Glutamatergic neuron (in vitro differentiated cells): ENCODE data around the gene AGRN. TPM values are rescaled to one million over a fixed set of nuclear protein-coding genes. Genes with fewer than 3 reads are reported as not detected.

ENCODE experiments used
- DNase-seq: peaks from one replicate; pipeline ENCODE4 v3.0.0; 2022
- H3K27ac Mint-ChIP-seq: one replicate; pipeline ENCODE4 v1.8.0; 2020; ENCODE audit warnings: mild to moderate bottlenecking, mixed read lengths, inconsistent platforms; ENCODE audit not compliant: unreplicated experiment
- H3K27me3 Mint-ChIP-seq: one replicate; pipeline ENCODE4 v1.8.0; 2020; ENCODE audit warnings: mild to moderate bottlenecking, moderate library complexity, mixed read lengths, inconsistent platforms; ENCODE audit not compliant: unreplicated experiment
- H3K36me3 Mint-ChIP-seq: one replicate; pipeline ENCODE4 v1.8.0; 2020; ENCODE audit warnings: mild to moderate bottlenecking, mixed read lengths, inconsistent platforms; ENCODE audit not compliant: unreplicated experiment
- H3K4me1 Mint-ChIP-seq: one replicate; pipeline ENCODE4 v1.8.0; 2020; ENCODE audit warnings: mild to moderate bottlenecking, low read depth, mixed read lengths, inconsistent platforms; ENCODE audit not compliant: unreplicated experiment
- H3K4me3 Mint-ChIP-seq: one replicate; pipeline ENCODE4 v1.8.0; 2020; ENCODE audit warnings: mild to moderate bottlenecking, mixed read lengths, inconsistent platforms; ENCODE audit not compliant: unreplicated experiment
- H3K9me3 Mint-ChIP-seq: one replicate; pipeline ENCODE4 v1.8.0; 2020; ENCODE audit warnings: mild to moderate bottlenecking, moderate library complexity, mixed read lengths, inconsistent platforms; ENCODE audit not compliant: unreplicated experiment
- total RNA-seq: library from RNA; stranded (reverse); fragmentation: NEBNext Ultra II Directional; extraction: Animal tissue kit (Norgen Biotek cat#: 25700); gene quantifications from one replicate; pipeline ENCODE4 v1.2.1, GENCODE V29; 2021; ENCODE audit not compliant: unreplicated experiment
- TF ChIP-seq, protein P1 (sequence below): fragments of 200-600 bp; sonication (generic); IDR thresholded peaks from one replicate; pipeline ENCODE4 v1.5.0; 2021; ENCODE audit not compliant: partially characterized antibody, unreplicated experiment

Gene AGRN
- total RNA-seq, 1 donor from 2014 or later: 914 TPM

DNA sequence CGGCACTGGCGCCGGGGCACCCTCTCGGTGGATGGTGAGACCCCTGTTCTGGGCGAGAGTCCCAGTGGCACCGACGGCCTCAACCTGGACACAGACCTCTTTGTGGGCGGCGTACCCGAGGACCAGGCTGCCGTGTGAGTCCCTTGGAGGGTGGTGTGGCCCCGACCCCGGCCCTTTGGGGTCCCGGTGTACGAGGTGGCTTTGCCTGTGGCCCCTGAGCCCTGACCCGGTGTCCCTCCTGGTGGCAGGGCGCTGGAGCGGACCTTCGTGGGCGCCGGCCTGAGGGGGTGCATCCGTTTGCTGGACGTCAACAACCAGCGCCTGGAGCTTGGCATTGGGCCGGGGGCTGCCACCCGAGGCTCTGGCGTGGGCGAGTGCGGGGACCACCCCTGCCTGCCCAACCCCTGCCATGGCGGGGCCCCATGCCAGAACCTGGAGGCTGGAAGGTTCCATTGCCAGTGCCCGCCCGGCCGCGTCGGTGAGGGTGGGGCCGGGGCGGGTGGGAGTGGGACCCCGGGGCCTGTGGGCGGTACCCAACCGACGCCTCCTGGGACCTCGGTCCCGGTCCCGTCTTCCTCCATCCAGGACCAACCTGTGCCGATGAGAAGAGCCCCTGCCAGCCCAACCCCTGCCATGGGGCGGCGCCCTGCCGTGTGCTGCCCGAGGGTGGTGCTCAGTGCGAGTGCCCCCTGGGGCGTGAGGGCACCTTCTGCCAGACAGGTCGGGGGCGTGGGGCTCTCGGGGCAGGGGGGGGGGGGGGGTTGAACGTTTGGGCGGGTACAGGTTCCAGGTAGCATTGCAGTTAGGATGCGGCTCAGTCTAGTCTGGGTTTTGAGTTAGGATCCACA, 29.6 kb downstream of the AGRN start:
- peaks cover 13% of the 10 kb centered on the region for H3K9me3 Mint-ChIP-seq
- TF ChIP-seq, protein P1, sequence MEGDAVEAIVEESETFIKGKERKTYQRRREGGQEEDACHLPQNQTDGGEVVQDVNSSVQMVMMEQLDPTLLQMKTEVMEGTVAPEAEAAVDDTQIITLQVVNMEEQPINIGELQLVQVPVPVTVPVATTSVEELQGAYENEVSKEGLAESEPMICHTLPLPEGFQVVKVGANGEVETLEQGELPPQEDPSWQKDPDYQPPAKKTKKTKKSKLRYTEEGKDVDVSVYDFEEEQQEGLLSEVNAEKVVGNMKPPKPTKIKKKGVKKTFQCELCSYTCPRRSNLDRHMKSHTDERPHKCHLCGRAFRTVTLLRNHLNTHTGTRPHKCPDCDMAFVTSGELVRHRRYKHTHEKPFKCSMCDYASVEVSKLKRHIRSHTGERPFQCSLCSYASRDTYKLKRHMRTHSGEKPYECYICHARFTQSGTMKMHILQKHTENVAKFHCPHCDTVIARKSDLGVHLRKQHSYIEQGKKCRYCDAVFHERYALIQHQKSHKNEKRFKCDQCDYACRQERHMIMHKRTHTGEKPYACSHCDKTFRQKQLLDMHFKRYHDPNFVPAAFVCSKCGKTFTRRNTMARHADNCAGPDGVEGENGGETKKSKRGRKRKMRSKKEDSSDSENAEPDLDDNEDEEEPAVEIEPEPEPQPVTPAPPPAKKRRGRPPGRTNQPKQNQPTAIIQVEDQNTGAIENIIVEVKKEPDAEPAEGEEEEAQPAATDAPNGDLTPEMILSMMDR: no peak

GRCh38 chr1:1050577-1051052, 30.7 kb downstream of the AGRN start:
- H3K9me3 Mint-ChIP-seq: peaks cover 9% of the 10 kb centered on the region
- no peaks in the 10 kb centered on the region for H3K4me1 Mint-ChIP-seq
- TF ChIP-seq, protein P1: no peak
- H3K27ac Mint-ChIP-seq: no peak overlapping the region
- H3K36me3 Mint-ChIP-seq: peaks cover 7% of the 10 kb centered on the region
- no peak overlapping the region for H3K4me3 Mint-ChIP-seq
- no peak for DNase-seq
- H3K27me3 Mint-ChIP-seq: peaks cover 15% of the 10 kb centered on the region

More for the DNA sequence above, 29.6 kb downstream of the AGRN start:
- peaks cover 10% of the 10 kb centered on the region for H3K36me3 Mint-ChIP-seq
- peaks cover 17% of the 10 kb centered on the region for H3K27me3 Mint-ChIP-seq
- DNase-seq: no peak
- H3K4me3 Mint-ChIP-seq: no peak overlapping the region
- H3K27ac Mint-ChIP-seq: no peak overlapping the region
- no peaks in the 10 kb centered on the region for H3K4me1 Mint-ChIP-seq

DNA sequence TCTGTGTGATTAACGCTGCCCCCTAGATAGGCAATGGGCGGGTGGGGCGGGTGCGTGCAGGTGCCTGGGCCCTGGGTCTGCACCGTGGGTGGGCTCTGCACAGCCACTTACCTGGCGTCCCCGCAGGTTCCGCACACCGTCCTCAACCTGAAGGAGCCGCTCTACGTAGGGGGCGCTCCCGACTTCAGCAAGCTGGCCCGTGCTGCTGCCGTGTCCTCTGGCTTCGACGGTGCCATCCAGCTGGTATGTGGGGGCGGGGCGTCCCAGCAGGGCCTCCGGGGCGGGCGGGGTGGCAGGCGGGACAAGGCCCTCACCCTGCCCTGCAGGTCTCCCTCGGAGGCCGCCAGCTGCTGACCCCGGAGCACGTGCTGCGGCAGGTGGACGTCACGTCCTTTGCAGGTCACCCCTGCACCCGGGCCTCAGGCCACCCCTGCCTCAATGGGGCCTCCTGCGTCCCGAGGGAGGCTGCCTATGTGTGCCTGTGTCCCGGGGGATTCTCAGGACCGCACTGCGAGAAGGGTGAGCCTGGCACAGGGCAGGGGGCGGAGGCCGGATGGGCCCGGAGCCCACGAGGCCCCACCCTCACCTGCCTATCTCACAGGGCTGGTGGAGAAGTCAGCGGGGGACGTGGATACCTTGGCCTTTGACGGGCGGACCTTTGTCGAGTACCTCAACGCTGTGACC, 31.3 kb downstream of the AGRN start:
- H3K27me3 Mint-ChIP-seq: peaks cover 16% of the 10 kb centered on the region
- H3K4me3 Mint-ChIP-seq: no peak overlapping the region
- no peak overlapping the region for H3K27ac Mint-ChIP-seq

GRCh38 chr1:1052003-1052840, 32.3 kb downstream of the AGRN start:
- no peaks in the 10 kb centered on the region for H3K4me1 Mint-ChIP-seq
- H3K27me3 Mint-ChIP-seq: peaks cover 18% of the 10 kb centered on the region
- H3K9me3 Mint-ChIP-seq: peaks cover 15% of the 10 kb centered on the region
- H3K4me3 Mint-ChIP-seq: no peak overlapping the region
- H3K36me3 Mint-ChIP-seq: peaks cover 7% of the 10 kb centered on the region
- TF ChIP-seq, protein P1: no peak
- peak overlapping the region; percentile 33 for H3K27ac Mint-ChIP-seq
- DNase-seq: no peak

More for the DNA sequence above, 31.3 kb downstream of the AGRN start:
- no peaks in the 10 kb centered on the region for H3K4me1 Mint-ChIP-seq
- TF ChIP-seq, protein P1: no peak
- peaks cover 14% of the 10 kb centered on the region for H3K9me3 Mint-ChIP-seq
- peaks cover 7% of the 10 kb centered on the region for H3K36me3 Mint-ChIP-seq
- no peak for DNase-seq
